HG02885 (cell line): ENCODE results near the gene CTNNA3.

ENCODE experiments used
- ATAC-seq: cut with Tn5 transposase; IDR thresholded peaks from one replicate; pipeline ENCODE4 v1.9.1; 2021; ENCODE audit warnings: mild to moderate bottlenecking; ENCODE audit not compliant: unreplicated experiment, poor library complexity

CTNNA3 gene

GRCh38 chr10:67072654-67073053 lies 623.3 kb downstream of the CTNNA3 start:
- ATAC-seq, result no peak

GRCh38 chr10:67050415-67050814 lies 645.6 kb downstream of the CTNNA3 start:
- ATAC-seq, result no peak

GRCh38 chr10:67049988-67050387 lies 646.0 kb downstream of the CTNNA3 start:
- ATAC-seq, result no peak

- ATAC-seq, result no peak
Measured at GRCh38 chr10:67046507-67046906, 649.5 kb downstream of the CTNNA3 start.

- ATAC-seq, result no peak
Measured at GRCh38 chr10:67045404-67045803, 650.6 kb downstream of the CTNNA3 start.

- no peak for ATAC-seq
Measured at GRCh38 chr10:67043041-67043440, 653.0 kb downstream of the CTNNA3 start.

- ATAC-seq, result no peak
Measured at GRCh38 chr10:67036808-67037207, 659.2 kb downstream of the CTNNA3 start.

- ATAC-seq, result no peak
Measured at GRCh38 chr10:67033878-67034277, 662.1 kb downstream of the CTNNA3 start.

GRCh38 chr10:67022099-67022498 lies 673.9 kb downstream of the CTNNA3 start:
- no peak for ATAC-seq

- no peak for ATAC-seq
Measured at GRCh38 chr10:67017218-67017617, 678.8 kb downstream of the CTNNA3 start.

- no peak for ATAC-seq
Measured at GRCh38 chr10:67015225-67015624, 680.8 kb downstream of the CTNNA3 start.

- ATAC-seq, result no peak
Measured at GRCh38 chr10:67011981-67012380, 684.0 kb downstream of the CTNNA3 start.

- ATAC-seq, result no peak
Measured at GRCh38 chr10:67011480-67011879, 684.5 kb downstream of the CTNNA3 start.

- ATAC-seq, result no peak
Measured at GRCh38 chr10:67005981-67006380, 690.0 kb downstream of the CTNNA3 start.

- no peak for ATAC-seq
Measured at GRCh38 chr10:67004690-67005089, 691.3 kb downstream of the CTNNA3 start.

- ATAC-seq, result no peak
Measured at GRCh38 chr10:66999762-67000545, 696.0 kb downstream of the CTNNA3 start.

GRCh38 chr10:66996996-66997395 lies 699.0 kb downstream of the CTNNA3 start:
- ATAC-seq, result no peak

- no peak for ATAC-seq
Measured at GRCh38 chr10:66990143-66990830, 705.7 kb downstream of the CTNNA3 start.

GRCh38 chr10:66983475-66983818 lies 712.5 kb downstream of the CTNNA3 start:
- ATAC-seq, result no peak

GRCh38 chr10:66982792-66983474 lies 713.1 kb downstream of the CTNNA3 start:
- no peak for ATAC-seq

GRCh38 chr10:66982053-66982420 lies 714.0 kb downstream of the CTNNA3 start:
- ATAC-seq, result no peak
